Psoas muscle (tissue), 8 donors: ENCODE data around the gene CCT3. TPM values are rescaled to one million over a fixed set of nuclear protein-coding genes. Genes with fewer than 3 reads are reported as not detected.

Source experiments
- ATAC-seq, 4 donors: fragments of 200-7000 bp; cut with Tn5 transposase; one replicate each; pipeline ENCODE4 v1.9.1; 2020; ENCODE audit warnings: moderate library complexity in 3 of 4, mild to moderate bottlenecking in 2 of 4
- DNase-seq, 2 donors: peaks; one replicate each; pipeline ENCODE4 v3.0.0-alpha.2; 2020
- H3K27ac ChIP-seq: fragments of 200-600 bp; one replicate; pipeline ENCODE4 v1.8.0; 2022
- H3K27me3 ChIP-seq, 3 donors: fragments of 200-600 bp in 1 of 3; one replicate each; pipeline versions ENCODE4 v1.6.1 to v1.8.0; 2013 to 2022; ENCODE audit warnings: low read length in 2 of 3, mild to moderate bottlenecking in 2 of 3, moderate library complexity in 1 of 3; ENCODE audit not compliant: insufficient read depth in 3 of 3
- H3K36me3 ChIP-seq, 2 donors: fragments of 200-600 bp in 1 of 2; one replicate each; pipeline versions ENCODE4 v1.6.1 to v1.8.0; 2013 to 2022; ENCODE audit warnings: low read depth in 1 of 2, mild to moderate bottlenecking in 1 of 2, moderate library complexity in 1 of 2; ENCODE audit not compliant: insufficient read depth in 1 of 2
- H3K4me1 ChIP-seq: fragments of 200-600 bp; one replicate; pipeline ENCODE4 v1.8.0; 2022
- H3K4me3 ChIP-seq: fragments of 200-600 bp; one replicate; pipeline ENCODE4 v1.8.0; 2022; ENCODE audit warnings: mild to moderate bottlenecking
- H3K9me3 ChIP-seq: fragments of 200-600 bp; one replicate; pipeline ENCODE4 v1.8.0; 2022
- CTCF ChIP-seq: fragments of 200-600 bp; IDR thresholded peaks from one replicate; pipeline ENCODE4 v1.8.0; 2022; ENCODE audit warnings: antibody characterized with exemption
- WGBS, 3 donors: extraction: QIAGEN DNeasy Blood & Tissue Kit; methylation state at CpG; one replicate each; pipeline versions ENCODE4 v1.1.6 to v1.1.7; 2013; 5-methylcytosine and 5-hydroxymethylcytosine counted together
- intact Hi-C, 2 donors: fragments of 100-400 bp; cut with DNase I; formaldehyde crosslinking; loops; one replicate each; pipeline versions ENCODE4 v1.11.0 to v1.14.2; 2022
- polyA plus RNA-seq, 3 donors: library from polyadenylated mRNA; stranded (reverse); fragments of 200-250 nt; gene quantifications; one replicate each; pipeline ENCODE4 v1.2.3, GENCODE V29; 2013
- total RNA-seq, 4 donors: library from RNA; stranded (reverse); fragmentation: NEBNext Ultra II Directional in 2 of 4; extraction: Animal tissue kit (Norgen Biotek cat#: 25700) in 2 of 4; gene quantifications; one replicate each; pipeline versions ENCODE4 v1.2.1 to v1.2.4, GENCODE V29; 2021 to 2023
- donor health status: healthy with polysubstance abuse.
- donor health status: DM: no; HTN: no; CAD: no; lungs with moderate emphysema.
- donor health status: Bipolar disorder and iron deficiency.
- donor health status: healthy.
- donor health status: DM: yes; HTN: yes; CAD: no.
- donor health status: DM: no; HTN: no; CAD: no.
- donor health status: DM: no; HTN: no; CAD: no.
- donor health status: DM: yes; HTN: yes; CAD: no.

The CCT3 gene
- total and polyA plus RNA-seq, 7 donors: 144 to 258 (median 180) TPM

GRCh38 chr1:156284757-156285156 lies 53.3 kb downstream of the CCT3 start:
- no peak overlapping the region for H3K27ac ChIP-seq
- ATAC-seq: no peak
- peaks cover 0 to 36% of the 10 kb centered on the region in 2 donors for H3K36me3 ChIP-seq
- no peak for DNase-seq
- H3K27me3 ChIP-seq: no peaks in the 10 kb centered on the region
- 71 to 89% (median 86%) methylated on average over 4 of the region's 4 CpGs for WGBS, 3 donors
- peaks cover 28% of the 10 kb centered on the region for H3K4me1 ChIP-seq
- no peak for TF ChIP-seq CTCF
- H3K4me3 ChIP-seq: no peak overlapping the region
- intact Hi-C loops: no loop called here
- no peaks in the 10 kb centered on the region for H3K9me3 ChIP-seq

- H3K36me3 ChIP-seq: peaks cover 0 to 30% of the 10 kb centered on the region in 2 donors
- intact Hi-C loops: no loop called here
- ATAC-seq (no peak), DNase-seq (no peak)
- H3K4me1 ChIP-seq: peaks cover 33% of the 10 kb centered on the region
- no peaks in the 10 kb centered on the region for H3K9me3 ChIP-seq
- peak within 1 kb of the TSS; percentile 85 for H3K4me3 ChIP-seq
- 87 to 93% (median 93%) methylated on average over 7 of the region's 7 CpGs for WGBS, 3 donors
- no peak for TF ChIP-seq CTCF
- H3K27ac ChIP-seq: peak within 1 kb of the TSS; percentile 92
- no peaks in the 10 kb centered on the region for H3K27me3 ChIP-seq
Measured at GRCh38 chr1:156284112-156284511, 54.0 kb downstream of the CCT3 start, which contains the start of gene TMEM79. TSS of gene TMEM79 (plus strand) at chr1:156284325. CDS start at chr1:156285227, 902 bp downstream.

- no peak for TF ChIP-seq CTCF
- Histone ChIP-seq H3K36me3 (peaks cover 0 to 30% of the 10 kb centered on the region in 2 donors), H3K4me1 (peaks cover 33% of the 10 kb centered on the region), H3K9me3 (no peaks in the 10 kb centered on the region), H3K4me3 (peak overlapping the region; percentile 85), H3K27me3 (no peaks in the 10 kb centered on the region), H3K27ac (peak overlapping the region; percentile 92)
- 67 to 77% (median 72%) methylated on average over 1 of the region's 1 CpG for WGBS, 3 donors
- no peak for ATAC-seq
- intact Hi-C loops: no loop called here
- no peak for DNase-seq
Measured at GRCh38 chr1:156283521-156283920, 54.6 kb downstream of the CCT3 start.

- intact Hi-C loops: no loop called here
- 0 to 1% (median 0%) methylated on average over 46 to 50 of the region's 50 CpGs for WGBS, 3 donors
- peaks cover 33% of the 10 kb centered on the region for H3K4me1 ChIP-seq
Measured at GRCh38 chr1:156282479-156283222, 55.4 kb downstream of the CCT3 start, which contains the start of gene SMG5. TSS of gene SMG5 (minus strand) at chr1:156282825. CDS start at chr1:156282680, 145 bp downstream.

More at GRCh38 chr1:156282479-156283222, 55.4 kb downstream of the CCT3 start, which contains the start of gene SMG5:
- H3K9me3 ChIP-seq: no peaks in the 10 kb centered on the region
- peak within 1 kb of the TSS; percentile 85 for H3K4me3 ChIP-seq
- TF ChIP-seq CTCF: no peak
- no peaks in the 10 kb centered on the region for H3K27me3 ChIP-seq
- ATAC-seq (peak; percentile 88 to 92 (median 90)), DNase-seq (peak; percentile 97 to 98)
- H3K27ac ChIP-seq: peak within 1 kb of the TSS; percentile 92
- peaks cover 4 to 31% of the 10 kb centered on the region in 2 donors for H3K36me3 ChIP-seq
